ENCODE data around the gene IER3.

- no peak for TF ChIP-seq CTCF (IDR thresholded peaks at IDR 0.05 in 4 of 5, conservative IDR thresholded peaks at IDR 0.05 in 1 of 5)
- no peak for TF ChIP-seq POLR2A (IDR thresholded peaks at IDR 0.05)
Measured at GRCh38 chr6:30709101-30709868, 35.1 kb downstream of the IER3 start.

Measured in gastrocnemius medialis (tissue), 4 donors.